Osteocyte (in vitro differentiated cells): ENCODE measurements around the gene ACTN4. TPM values are rescaled to one million over a fixed set of nuclear protein-coding genes. Genes with fewer than 3 reads are reported as not detected.

Experiments
- DNase-seq: peaks from one replicate; pipeline ENCODE4 v3.0.0; 2021; ENCODE audit warnings: mixed read lengths; ENCODE audit not compliant: unreplicated experiment; ENCODE audit errors: extremely low spot score
- H3K27ac Mint-ChIP-seq: one replicate; pipeline ENCODE4 v1.8.0; 2021; ENCODE audit warnings: mild to moderate bottlenecking, mixed read lengths; ENCODE audit not compliant: unreplicated experiment
- H3K27me3 Mint-ChIP-seq: one replicate; pipeline ENCODE4 v1.8.0; 2021; ENCODE audit warnings: mixed read lengths; ENCODE audit not compliant: unreplicated experiment
- H3K36me3 Mint-ChIP-seq: one replicate; pipeline ENCODE4 v1.8.0; 2021; ENCODE audit warnings: mixed read lengths; ENCODE audit not compliant: unreplicated experiment
- H3K4me1 Mint-ChIP-seq: one replicate; pipeline ENCODE4 v1.8.0; 2021; ENCODE audit warnings: mixed read lengths; ENCODE audit not compliant: unreplicated experiment
- H3K4me3 Mint-ChIP-seq: one replicate; pipeline ENCODE4 v1.8.0; 2021; ENCODE audit warnings: mild to moderate bottlenecking, moderate library complexity, mixed read lengths; ENCODE audit not compliant: unreplicated experiment
- H3K9me3 Mint-ChIP-seq: one replicate; pipeline ENCODE4 v1.8.0; 2021; ENCODE audit warnings: mixed read lengths; ENCODE audit not compliant: unreplicated experiment
- total RNA-seq: library from RNA; stranded (reverse); gene quantifications from 2 replicates; pipeline ENCODE4 v1.2.1, GENCODE V29; 2021
- TF ChIP-seq, protein P1 (sequence below): fragments of 200-600 bp; sonication (generic); IDR thresholded peaks from 2 replicates; pipeline ENCODE4 v1.5.0; 2021; ENCODE audit warnings: antibody characterized with exemption, mild to moderate bottlenecking, moderate library complexity

The ACTN4 gene
- total RNA-seq, 1 donor from 2014 or later, result 525 TPM

DNA sequence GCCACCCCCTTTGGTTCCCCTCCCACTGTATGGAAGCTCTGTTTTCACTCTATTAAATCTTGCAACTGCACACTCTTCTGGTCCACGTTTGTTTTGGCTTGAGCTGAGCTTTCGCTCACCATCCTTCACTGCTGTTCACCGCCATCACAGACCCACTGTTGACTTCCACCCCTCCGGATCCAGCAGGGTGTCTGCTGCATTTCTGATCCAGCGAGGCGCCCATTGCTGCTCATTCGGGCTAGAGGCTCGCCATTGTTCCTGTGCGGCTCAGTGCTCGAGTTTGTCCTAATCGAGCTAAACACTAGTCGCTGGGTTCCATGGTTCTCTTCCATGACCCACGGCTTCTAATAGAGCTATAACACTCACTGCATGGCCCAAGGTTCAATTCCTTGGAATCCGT, 42.7 kb downstream of the ACTN4 start:
- Mint-ChIP-seq H3K36me3 (peaks cover 6% of the 10 kb centered on the region), H3K9me3 (peaks cover 11% of the 10 kb centered on the region), H3K4me3 (no peak overlapping the region), H3K27me3 (no peaks in the 10 kb centered on the region), H3K27ac (peak overlapping the region; percentile 98), H3K4me1 (peaks cover 98% of the 10 kb centered on the region)
- TF ChIP-seq, protein P1, sequence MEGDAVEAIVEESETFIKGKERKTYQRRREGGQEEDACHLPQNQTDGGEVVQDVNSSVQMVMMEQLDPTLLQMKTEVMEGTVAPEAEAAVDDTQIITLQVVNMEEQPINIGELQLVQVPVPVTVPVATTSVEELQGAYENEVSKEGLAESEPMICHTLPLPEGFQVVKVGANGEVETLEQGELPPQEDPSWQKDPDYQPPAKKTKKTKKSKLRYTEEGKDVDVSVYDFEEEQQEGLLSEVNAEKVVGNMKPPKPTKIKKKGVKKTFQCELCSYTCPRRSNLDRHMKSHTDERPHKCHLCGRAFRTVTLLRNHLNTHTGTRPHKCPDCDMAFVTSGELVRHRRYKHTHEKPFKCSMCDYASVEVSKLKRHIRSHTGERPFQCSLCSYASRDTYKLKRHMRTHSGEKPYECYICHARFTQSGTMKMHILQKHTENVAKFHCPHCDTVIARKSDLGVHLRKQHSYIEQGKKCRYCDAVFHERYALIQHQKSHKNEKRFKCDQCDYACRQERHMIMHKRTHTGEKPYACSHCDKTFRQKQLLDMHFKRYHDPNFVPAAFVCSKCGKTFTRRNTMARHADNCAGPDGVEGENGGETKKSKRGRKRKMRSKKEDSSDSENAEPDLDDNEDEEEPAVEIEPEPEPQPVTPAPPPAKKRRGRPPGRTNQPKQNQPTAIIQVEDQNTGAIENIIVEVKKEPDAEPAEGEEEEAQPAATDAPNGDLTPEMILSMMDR, result no peak
- no peak for DNase-seq

DNA sequence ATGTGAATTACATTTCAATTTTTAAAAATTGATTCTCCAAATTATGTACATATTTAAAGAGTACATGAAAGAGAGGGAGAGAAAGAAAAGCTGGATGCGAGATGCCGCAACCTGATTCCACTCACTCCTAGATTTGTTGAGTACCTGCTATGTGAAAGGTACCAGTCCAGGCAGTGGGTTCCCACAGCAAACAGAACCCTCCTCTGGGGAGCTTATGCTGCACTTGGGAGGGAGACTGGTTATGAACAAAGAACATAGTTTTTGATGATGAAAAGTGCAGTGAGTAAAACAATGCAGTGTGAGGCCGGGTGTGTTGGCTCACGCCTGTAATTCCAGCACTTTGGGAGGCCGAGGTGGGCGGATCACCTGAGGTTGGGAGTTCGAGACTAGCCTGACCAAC, 43.4 kb downstream of the ACTN4 start:
- peak overlapping the region; percentile 98 for H3K27ac Mint-ChIP-seq
- no peak for DNase-seq
- H3K9me3 Mint-ChIP-seq, result peaks cover 11% of the 10 kb centered on the region
- peak overlapping the region; percentile 26 for H3K4me3 Mint-ChIP-seq
- no peaks in the 10 kb centered on the region for H3K27me3 Mint-ChIP-seq
- H3K36me3 Mint-ChIP-seq, result peaks cover 6% of the 10 kb centered on the region
- H3K4me1 Mint-ChIP-seq, result peaks cover 98% of the 10 kb centered on the region
- TF ChIP-seq, protein P1, result no peak

DNA sequence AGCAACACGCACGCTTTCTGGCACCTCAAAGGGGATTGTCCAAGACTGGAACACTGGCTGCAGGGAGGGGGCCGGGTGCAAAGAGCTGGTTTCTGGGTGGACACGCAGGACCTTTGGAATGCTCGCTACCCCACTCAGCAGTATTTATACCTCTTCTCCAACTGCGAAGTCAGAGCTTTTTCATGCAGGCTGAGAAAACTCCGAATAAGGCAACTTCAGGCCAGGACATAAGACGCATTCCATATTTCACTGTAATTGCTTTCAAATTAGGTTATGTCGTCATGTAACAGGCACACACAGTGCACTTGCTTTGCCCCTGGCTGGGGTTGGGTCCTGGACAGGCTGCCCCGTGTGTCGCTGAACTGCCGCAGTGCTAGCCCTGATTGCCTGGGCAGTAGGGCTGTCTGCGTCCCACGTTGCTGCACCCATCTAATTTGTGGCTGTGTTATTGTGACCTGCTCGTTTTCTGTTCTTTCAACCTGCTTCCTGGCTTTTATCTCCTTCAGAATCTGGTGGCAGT, 44.5 kb downstream of the ACTN4 start:
- Mint-ChIP-seq H3K27ac (peak overlapping the region; percentile 98), H3K4me3 (peak overlapping the region; percentile 26), H3K4me1 (peaks cover 94% of the 10 kb centered on the region), H3K27me3 (no peaks in the 10 kb centered on the region), H3K9me3 (peaks cover 11% of the 10 kb centered on the region), H3K36me3 (peaks cover 6% of the 10 kb centered on the region)
- TF ChIP-seq, protein P1, result no peak
- no peak for DNase-seq

DNA sequence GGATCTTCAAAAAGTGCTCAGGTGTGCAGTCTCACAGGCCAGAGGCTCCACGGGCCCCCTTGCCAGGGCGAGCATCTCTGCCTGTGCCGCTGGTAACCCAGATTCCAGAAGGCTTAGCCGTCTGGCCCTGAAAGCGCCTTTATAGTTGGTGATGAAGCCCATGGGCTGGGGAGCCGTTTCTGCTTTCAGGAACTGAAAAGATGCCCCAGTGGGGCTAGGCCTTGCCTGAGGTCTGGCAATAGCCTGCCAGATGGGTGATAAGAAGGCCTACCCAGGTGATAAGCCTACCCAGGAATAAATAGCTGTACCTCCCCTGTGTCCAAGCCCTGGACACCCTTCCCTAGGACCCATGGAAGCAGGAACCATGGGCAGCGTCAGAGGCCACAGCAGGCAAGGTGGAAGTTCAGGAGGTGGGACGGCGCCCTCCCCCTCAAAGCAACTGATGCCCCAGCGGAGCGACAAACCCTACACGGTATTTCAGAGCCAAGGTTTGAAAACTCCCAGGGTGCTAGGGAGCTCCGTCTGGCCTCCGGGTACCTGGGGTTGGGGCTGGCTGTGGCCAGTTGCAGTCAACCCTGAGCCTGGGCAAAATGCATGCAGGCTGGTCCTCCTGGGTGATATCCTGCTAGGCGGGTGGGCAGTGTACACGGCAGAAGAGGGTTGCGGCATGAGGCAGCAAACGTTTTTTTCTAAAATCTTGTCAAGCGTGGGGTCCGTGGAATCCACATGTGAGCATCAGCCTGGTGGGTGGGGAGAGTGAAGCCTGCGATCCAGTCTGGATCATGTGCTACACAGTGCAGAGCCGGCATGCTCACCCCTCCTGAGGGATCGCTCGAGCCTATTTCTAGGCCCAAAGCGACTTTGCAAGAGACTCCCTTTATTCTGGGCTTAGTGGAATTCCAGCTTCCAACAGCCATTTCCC, 45.3 kb downstream of the ACTN4 start:
- no peak for DNase-seq
- Mint-ChIP-seq H3K36me3 (peaks cover under 1% of the 10 kb centered on the region), H3K9me3 (peaks cover 6% of the 10 kb centered on the region), H3K27ac (peak overlapping the region; percentile 98), H3K27me3 (no peaks in the 10 kb centered on the region), H3K4me3 (peak overlapping the region; percentile 26), H3K4me1 (peaks cover 87% of the 10 kb centered on the region)
- TF ChIP-seq, protein P1, result no peak
